Keratinocyte (primary cell): ENCODE results near the gene PTPRN2.

ENCODE experiments used
- CTCF ChIP-seq, 3 experiments: IDR thresholded peaks in 1 of 3; conservative IDR thresholded peaks in 1 of 3; optimal IDR thresholded peaks in 1 of 3; 2 replicates in 2 of 3; 3 replicates in 1 of 3; pipeline versions ENCODE3 to v1.5.1; 2011; ENCODE audit warnings: low read length in 3 of 3, mild to moderate bottlenecking in 3 of 3, moderate library complexity in 2 of 3, control low read depth in 1 of 3, inconsistent platforms in 1 of 3; ENCODE audit not compliant: insufficient read depth in 2 of 3; ENCODE audit errors: extremely low read depth in 1 of 3
- EZH2 ChIP-seq: IDR thresholded peaks from one replicate; pipeline ENCODE4 v1.6.1; 2012; ENCODE audit warnings: inconsistent platforms, mild to moderate bottlenecking, low read length, moderate library complexity

GRCh38 chr7:157841773-157842370 is 745.8 kb downstream of the PTPRN2 start:
- no peak for TF ChIP-seq CTCF (optimal IDR thresholded peaks at IDR 0.05 in 1 of 3, IDR thresholded peaks at IDR 0.05 in 1 of 3, conservative IDR thresholded peaks at IDR 0.05 in 1 of 3; ENCODE audit: extremely low read depth in 1 of 3, insufficient read depth in 2 of 3, low read length in 3 of 3)
- no peak for TF ChIP-seq EZH2
